HUES6 (cell line): Measurements from ENCODE around the gene SDK1.

Experiments
- H3K27ac ChIP-seq: 2 replicates; pipeline ENCODE4 v1.7.0; 2013; ENCODE audit warnings: low read depth, mild to moderate bottlenecking, low read length, inconsistent platforms
- H3K27me3 ChIP-seq: 2 replicates; pipeline ENCODE4 v1.6.1; 2013; ENCODE audit warnings: low read length; ENCODE audit not compliant: control insufficient read depth, insufficient read depth
- H3K36me3 ChIP-seq: 2 replicates; pipeline ENCODE4 v1.6.1; 2013; ENCODE audit warnings: low read length; ENCODE audit not compliant: control insufficient read depth, insufficient read depth
- H3K4me1 ChIP-seq: 2 replicates; pipeline ENCODE4 v1.6.1; 2013; ENCODE audit warnings: low read length; ENCODE audit not compliant: control insufficient read depth, insufficient read depth
- H3K4me3 ChIP-seq: 2 replicates; pipeline ENCODE4 v1.5.1; 2013; ENCODE audit warnings: low read depth, low read length
- H3K9ac ChIP-seq: one replicate; pipeline ENCODE4 v1.6.1; 2013; ENCODE audit warnings: mild to moderate bottlenecking, low read length
- H3K9me3 ChIP-seq: 2 replicates; pipeline ENCODE4 v1.6.1; 2013; ENCODE audit warnings: low read depth, low read length; ENCODE audit not compliant: control insufficient read depth, insufficient read depth

The SDK1 gene

GRCh38 chr7:3953946-3954345, 652.9 kb downstream of the SDK1 start:
- H3K27me3 ChIP-seq, result no peaks in the 10 kb centered on the region

GRCh38 chr7:3955026-3955425, 654.0 kb downstream of the SDK1 start:
- no peaks in the 10 kb centered on the region for H3K4me1 ChIP-seq
- no peak overlapping the region for H3K9ac ChIP-seq
- no peak overlapping the region for H3K4me3 ChIP-seq
- no peaks in the 10 kb centered on the region for H3K27me3 ChIP-seq
- no peaks in the 10 kb centered on the region for H3K36me3 ChIP-seq
- no peak overlapping the region for H3K27ac ChIP-seq
- H3K9me3 ChIP-seq, result no peaks in the 10 kb centered on the region

More at GRCh38 chr7:3953946-3954345, 652.9 kb downstream of the SDK1 start:
- no peak overlapping the region for H3K9ac ChIP-seq
- no peak overlapping the region for H3K27ac ChIP-seq
- H3K9me3 ChIP-seq, result no peaks in the 10 kb centered on the region
- no peak overlapping the region for H3K4me3 ChIP-seq
- no peaks in the 10 kb centered on the region for H3K36me3 ChIP-seq
- no peaks in the 10 kb centered on the region for H3K4me1 ChIP-seq

GRCh38 chr7:3955751-3956696, 655.0 kb downstream of the SDK1 start:
- no peaks in the 10 kb centered on the region for H3K36me3 ChIP-seq

GRCh38 chr7:3956949-3957348, 655.9 kb downstream of the SDK1 start:
- no peaks in the 10 kb centered on the region for H3K27me3 ChIP-seq
- H3K9ac ChIP-seq, result no peak overlapping the region
- no peaks in the 10 kb centered on the region for H3K4me1 ChIP-seq
- H3K4me3 ChIP-seq, result no peak overlapping the region
- no peaks in the 10 kb centered on the region for H3K36me3 ChIP-seq
- no peaks in the 10 kb centered on the region for H3K9me3 ChIP-seq
- H3K27ac ChIP-seq, result no peak overlapping the region

More at GRCh38 chr7:3955751-3956696, 655.0 kb downstream of the SDK1 start:
- H3K27me3 ChIP-seq, result no peaks in the 10 kb centered on the region
- no peaks in the 10 kb centered on the region for H3K9me3 ChIP-seq
- H3K27ac ChIP-seq, result no peak overlapping the region
- no peak overlapping the region for H3K9ac ChIP-seq
- no peaks in the 10 kb centered on the region for H3K4me1 ChIP-seq
- no peak overlapping the region for H3K4me3 ChIP-seq

- Histone ChIP-seq H3K4me3 (no peak overlapping the region), H3K27me3 (no peaks in the 10 kb centered on the region), H3K36me3 (no peaks in the 10 kb centered on the region), H3K9ac (no peak overlapping the region), H3K27ac (no peak overlapping the region), H3K4me1 (no peaks in the 10 kb centered on the region), H3K9me3 (no peaks in the 10 kb centered on the region)
These were observed 656.5 kb downstream of the SDK1 start for GRCh38 chr7:3957472-3958108.

- Histone ChIP-seq H3K9me3 (no peaks in the 10 kb centered on the region), H3K36me3 (no peaks in the 10 kb centered on the region), H3K27me3 (no peaks in the 10 kb centered on the region), H3K4me3 (no peak overlapping the region), H3K4me1 (no peaks in the 10 kb centered on the region), H3K9ac (no peak overlapping the region), H3K27ac (no peak overlapping the region)
These were observed 657.0 kb downstream of the SDK1 start for GRCh38 chr7:3958109-3958483.

GRCh38 chr7:3959364-3959763, 658.3 kb downstream of the SDK1 start:
- Histone ChIP-seq H3K27ac (no peak overlapping the region), H3K36me3 (no peaks in the 10 kb centered on the region), H3K4me1 (no peaks in the 10 kb centered on the region), H3K4me3 (no peak overlapping the region), H3K9ac (no peak overlapping the region), H3K27me3 (no peaks in the 10 kb centered on the region), H3K9me3 (no peaks in the 10 kb centered on the region)

GRCh38 chr7:3960050-3960763, 659.2 kb downstream of the SDK1 start:
- H3K9ac ChIP-seq, result no peak overlapping the region
- no peaks in the 10 kb centered on the region for H3K4me1 ChIP-seq
- no peak overlapping the region for H3K4me3 ChIP-seq
- H3K27me3 ChIP-seq, result no peaks in the 10 kb centered on the region
- H3K27ac ChIP-seq, result no peak overlapping the region
- H3K9me3 ChIP-seq, result no peaks in the 10 kb centered on the region
- H3K36me3 ChIP-seq, result no peaks in the 10 kb centered on the region

GRCh38 chr7:3960942-3961341, 659.9 kb downstream of the SDK1 start:
- Histone ChIP-seq H3K9ac (no peak overlapping the region), H3K27ac (no peak overlapping the region), H3K4me1 (no peaks in the 10 kb centered on the region), H3K36me3 (no peaks in the 10 kb centered on the region), H3K27me3 (no peaks in the 10 kb centered on the region), H3K4me3 (no peak overlapping the region), H3K9me3 (no peaks in the 10 kb centered on the region)

- H3K4me1 ChIP-seq, result no peaks in the 10 kb centered on the region
- no peaks in the 10 kb centered on the region for H3K36me3 ChIP-seq
- no peak overlapping the region for H3K9ac ChIP-seq
These were observed 660.9 kb downstream of the SDK1 start for GRCh38 chr7:3961857-3962503.

More at GRCh38 chr7:3961857-3962503, 660.9 kb downstream of the SDK1 start:
- Histone ChIP-seq H3K9me3 (no peaks in the 10 kb centered on the region), H3K27ac (no peak overlapping the region), H3K4me3 (no peak overlapping the region), H3K27me3 (no peaks in the 10 kb centered on the region)
